GM21825 (cell line): ENCODE measurements around the gene PLCB1.
A peak's percentile ranks its signal among the peaks of the same experiment; 100 is the strongest.
"Not testable (repeated sequence)": the region's sequence is repeated elsewhere in the genome, so short reads cannot be mapped to it uniquely, and the experiment has no call there.

Source experiments
- ATAC-seq: cut with Tn5 transposase; IDR thresholded peaks from one replicate; pipeline ENCODE4 v1.9.1; 2021; ENCODE audit warnings: mild to moderate bottlenecking, moderate library complexity; ENCODE audit not compliant: unreplicated experiment

The PLCB1 gene

DNA sequence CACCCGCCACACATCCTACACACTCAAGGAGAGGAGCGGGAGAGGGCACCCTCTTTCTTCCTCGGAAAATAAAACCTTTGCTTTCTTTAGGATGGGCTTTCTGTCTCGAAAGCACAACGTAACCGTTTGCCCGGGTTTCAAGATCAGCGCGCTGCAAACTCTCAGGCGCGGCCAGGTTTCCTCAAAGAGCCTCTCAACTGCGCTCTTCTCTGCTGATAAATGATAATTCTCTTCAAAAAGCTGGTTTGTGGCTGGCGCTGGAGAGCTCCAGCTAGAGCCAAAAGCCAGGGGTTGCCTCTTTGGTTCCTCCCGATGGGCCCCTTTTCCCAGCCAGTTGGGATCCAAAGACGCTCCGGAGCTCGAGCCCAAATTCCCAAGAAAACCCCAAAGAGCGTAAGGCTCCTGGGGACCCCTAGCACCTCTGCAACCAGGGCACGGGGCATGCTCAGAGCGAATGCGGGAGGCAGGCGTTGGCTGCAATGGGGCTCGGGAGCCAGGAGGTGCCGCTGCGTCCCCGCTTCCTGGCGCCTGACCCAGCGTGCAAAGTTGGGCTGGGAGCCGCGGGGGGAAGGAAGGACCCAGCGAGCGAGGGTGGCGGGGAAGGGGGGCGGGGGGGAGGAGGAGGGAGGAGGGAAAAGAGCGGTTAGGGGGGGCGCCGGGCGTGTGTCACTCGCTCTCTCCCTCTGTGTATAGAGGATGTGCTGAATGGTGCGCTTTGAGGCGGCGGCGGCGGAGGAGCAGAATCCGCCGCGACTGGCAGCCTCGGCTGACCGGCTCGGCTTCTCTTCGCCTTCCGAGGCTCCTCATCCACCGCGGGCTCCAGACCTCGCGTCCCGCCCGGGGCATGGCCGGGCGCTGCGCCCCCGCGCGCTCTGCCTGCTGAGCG lies at the start of gene PLCB1:
PLCB1 (plus strand) TSS at position 669 of the 886 bp plus-strand sequence. CDS start 386 bp downstream, outside the sequence.
- ATAC-seq: peak; percentile 78

DNA sequence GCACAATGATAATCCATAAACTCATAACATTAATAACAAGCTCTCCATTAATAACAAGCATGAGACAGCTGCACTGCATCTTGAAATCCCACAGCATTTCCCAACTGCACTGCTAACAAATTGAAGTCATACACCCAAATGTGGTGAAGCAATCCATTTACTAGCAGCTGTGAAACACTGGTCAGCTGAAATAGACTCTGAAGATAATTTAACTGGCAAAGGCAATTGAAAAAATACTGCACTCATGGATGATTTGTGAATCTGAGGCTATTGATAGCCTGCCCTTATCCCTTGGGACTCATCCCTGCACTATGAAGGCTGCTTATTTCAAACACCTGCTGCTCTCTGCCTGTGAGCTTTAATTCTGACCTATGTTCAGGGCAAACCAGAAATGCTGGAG lies 49.1 kb upstream of the PLCB1 start:
- no peak for ATAC-seq

DNA sequence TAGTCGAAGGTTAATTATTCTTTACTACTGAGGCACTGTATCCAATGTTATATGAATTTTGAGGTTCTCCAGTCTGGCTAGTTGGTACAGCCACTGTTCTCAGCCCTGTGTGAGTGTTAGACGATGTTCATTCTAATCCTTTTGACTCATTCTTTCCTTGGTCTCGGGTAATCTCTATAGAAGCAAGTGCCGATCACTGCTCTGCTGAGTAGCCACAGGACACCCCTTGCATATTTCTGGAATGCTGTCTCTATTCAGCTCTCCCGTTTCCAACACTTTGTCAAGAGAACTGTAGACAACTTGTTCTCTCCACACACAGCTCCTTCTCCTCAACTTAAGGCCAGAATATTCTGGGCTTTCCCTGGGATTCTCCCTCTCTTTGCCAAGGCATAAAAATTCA lies 42.4 kb upstream of the PLCB1 start:
- ATAC-seq: no peak

DNA sequence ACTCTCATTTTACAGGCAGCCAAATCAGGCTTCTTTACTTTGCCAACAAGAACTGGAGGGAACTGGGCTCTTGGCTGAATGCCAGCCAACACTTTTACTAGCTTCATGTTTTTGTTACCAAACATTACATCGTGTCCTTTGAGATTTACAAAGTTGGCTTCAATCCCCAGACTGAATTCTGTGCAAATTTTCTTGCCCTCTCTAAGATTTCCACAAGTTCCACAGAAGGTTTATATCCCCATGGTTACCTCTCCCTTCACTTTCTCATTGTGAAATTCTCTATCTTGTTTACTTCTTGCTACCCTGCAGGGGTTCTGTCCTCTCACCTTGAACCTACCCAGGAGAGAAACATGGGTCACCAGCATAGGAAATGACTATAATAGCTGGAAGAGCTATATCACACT lies 37.6 kb upstream of the PLCB1 start:
- ATAC-seq: no peak

DNA sequence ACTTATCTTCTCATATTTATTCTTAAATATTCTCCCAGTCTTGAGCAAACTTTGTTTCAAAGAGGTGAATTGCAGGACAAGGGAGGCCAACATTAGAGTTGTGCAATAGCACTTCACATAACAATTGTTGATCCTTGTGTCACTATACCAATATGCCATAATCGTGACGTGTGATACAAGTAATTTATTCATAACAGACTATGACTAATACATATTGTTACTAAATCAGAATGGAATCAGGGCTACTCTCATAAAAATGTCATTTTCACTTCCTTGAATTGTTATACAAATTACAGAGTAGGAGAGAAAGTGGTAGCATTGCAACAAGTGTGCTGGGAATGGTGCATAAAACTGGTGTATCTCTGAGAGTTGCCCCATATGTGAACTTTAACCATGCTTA lies 37.2 kb upstream of the PLCB1 start:
- no peak for ATAC-seq

DNA sequence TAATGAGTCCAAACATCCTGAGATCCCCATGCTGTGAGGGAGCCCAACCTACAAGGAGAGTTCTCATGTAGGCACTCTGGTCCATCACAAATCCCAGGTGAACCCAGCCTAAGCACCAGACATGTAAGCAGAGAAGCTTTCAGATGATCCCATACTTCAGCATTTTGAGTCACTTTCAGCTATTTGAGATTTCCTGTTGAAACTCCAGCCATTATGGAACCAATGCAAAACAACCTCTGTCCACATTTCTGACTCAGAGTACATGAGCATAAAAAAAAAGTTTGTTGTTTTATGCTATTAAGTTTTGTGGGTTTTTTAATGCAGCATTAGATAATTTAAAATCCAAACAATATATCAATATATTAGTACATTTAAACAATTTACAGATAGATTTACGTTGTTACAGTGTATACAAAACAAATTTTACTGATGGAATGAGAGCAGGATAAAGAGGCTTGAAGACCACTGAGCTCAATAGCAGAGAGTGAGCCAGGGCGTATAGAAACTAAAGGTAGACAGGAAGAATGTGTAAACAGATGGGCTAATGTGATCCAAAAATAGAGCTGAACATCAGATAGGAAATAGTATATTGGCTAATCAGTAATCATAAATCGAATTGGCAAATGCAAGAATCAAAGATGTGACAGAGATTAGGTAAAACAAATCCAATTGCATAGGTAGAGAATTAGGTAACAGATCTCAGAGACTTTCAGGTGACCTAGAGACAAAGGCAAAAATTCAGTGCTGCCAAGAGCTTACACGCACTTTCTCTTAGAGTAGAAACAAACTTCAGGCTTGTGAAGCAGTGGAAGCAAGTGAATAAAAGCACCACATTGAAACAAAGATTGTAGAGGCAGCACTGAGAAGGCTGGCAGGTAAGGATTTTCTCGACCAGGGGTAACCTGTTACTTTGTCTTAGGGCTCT lies 36.2 kb upstream of the PLCB1 start:
- ATAC-seq: no peak

DNA sequence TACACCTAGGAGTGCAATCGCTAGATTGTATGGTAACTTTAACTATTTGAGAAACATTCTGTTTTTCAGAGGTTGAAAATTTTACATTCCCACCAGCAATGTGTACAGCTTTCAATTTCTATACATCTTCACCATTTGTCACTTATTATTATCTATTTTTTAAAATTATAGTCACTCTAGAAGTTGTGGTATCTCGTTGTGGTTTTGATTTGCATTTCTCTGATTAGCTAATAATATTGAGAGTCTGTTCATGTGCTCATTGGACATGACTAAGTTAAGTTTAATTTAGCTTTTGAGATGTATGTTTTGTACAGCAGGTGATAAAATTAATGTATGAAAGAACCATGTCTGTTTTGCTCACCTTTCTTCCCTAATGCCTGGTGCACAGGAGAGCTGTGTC lies 34.8 kb upstream of the PLCB1 start:
- no peak for ATAC-seq

DNA sequence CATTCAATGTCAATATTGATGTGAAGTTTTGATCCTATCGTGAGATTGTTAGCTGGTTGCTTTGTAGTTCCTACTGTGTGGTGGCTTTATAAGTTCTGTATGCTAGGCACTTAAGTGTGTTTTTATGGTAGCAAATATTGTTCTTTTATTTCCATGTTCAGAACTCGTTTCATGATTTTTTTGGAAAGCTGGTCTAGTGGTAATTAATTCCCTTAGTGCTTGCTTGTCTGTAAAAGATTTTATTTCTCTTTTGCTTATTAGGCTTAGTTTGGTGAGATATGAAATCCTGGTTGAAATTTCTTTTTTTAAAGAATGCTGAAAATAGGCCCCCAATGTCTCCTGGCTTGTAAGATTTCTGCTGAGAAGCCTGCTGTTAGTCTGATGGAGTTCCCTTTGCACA lies 27.8 kb upstream of the PLCB1 start:
- no peak for ATAC-seq

DNA sequence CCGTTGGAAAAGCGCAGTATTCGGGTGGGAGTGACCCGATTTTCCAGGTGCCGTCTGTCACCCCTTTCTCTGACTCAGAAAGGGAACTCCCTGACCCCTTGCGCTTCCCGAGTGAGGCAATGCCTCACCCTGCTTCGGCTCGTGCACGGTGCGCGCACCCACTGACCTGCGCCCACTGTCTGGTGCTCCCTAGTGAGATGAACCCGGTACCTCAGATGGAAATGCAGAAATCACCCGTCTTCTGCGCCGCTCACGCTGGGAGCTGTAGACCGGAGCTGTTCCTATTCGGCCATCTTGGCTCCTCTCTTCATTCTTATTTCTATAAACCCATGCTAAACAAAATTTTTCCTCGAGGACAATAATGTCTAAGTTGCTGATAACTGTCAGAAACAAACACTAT lies 17.5 kb upstream of the PLCB1 start:
- ATAC-seq: not testable (repeated sequence)

DNA sequence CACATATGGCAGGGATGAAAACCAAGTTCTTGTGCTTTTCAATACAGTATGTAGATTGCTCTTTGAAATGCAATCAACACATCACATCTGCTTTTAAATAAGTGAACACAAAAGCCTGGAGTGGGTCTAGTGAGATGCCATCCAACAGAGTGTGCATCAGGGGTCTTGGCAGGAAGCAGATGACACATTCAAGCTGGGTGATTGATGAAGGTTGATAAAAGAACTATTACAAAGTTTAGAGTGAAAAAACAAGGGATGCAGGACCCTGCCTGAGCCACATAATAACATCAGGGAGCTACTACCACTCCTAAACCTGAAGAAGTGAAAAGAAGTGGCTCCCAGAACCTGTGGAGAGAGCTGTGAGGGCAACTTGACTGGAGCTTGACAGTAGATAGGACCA lies 16.6 kb upstream of the PLCB1 start:
- ATAC-seq: no peak

DNA sequence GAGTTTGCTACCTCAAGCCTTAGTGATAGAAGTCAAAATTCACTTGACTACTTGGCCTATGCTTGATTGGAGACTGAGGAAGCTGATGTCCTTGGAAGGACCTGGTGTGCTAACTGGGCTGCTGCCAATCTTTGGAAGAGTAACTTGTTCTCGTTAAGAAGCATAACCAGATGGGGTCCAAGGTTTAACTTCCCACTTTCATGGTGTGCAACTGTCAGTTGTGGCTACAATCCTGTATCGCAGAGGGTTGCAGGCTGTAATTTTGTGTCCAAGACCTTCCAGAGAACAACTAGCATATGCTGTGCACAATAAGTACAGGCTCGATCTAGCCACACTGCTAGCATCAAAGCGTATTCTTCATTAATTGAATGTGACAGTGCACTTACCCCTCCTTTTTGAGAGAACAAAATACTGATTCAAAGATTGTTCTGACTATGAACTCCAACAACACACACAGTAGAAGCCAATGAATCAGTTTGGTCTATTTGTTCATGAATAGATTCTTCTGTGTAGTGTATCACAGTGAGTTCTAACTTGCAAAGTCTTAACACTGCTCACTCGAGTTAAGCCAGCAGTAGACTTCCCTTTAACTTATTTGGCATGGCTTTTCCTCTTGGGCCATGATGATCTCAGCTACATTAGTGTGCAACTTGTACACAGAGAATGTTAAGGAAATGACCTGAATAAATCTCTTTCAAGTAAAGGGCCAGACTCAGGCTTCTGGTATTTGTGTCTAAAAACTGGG lies 15.8 kb upstream of the PLCB1 start:
- ATAC-seq: no peak

DNA sequence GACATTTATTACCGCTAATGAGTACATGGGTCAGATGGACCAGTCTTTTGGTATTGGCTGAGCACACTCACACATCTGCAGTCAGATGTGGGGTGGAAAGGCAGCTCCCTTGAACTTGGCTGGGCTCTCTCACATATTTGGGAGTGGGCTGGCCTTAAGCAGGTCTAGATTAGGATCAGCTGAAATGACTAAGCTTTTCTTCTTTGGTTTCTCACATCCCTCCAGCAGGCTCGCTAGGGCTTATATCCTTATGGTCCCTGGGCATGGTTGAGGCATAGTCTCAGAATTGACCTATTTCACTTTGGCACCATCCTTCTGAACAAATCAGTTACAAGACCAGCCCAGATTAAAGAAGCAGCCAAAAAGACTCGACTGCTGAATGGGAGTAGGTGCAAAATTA lies 14.4 kb upstream of the PLCB1 start:
- no peak for ATAC-seq

DNA sequence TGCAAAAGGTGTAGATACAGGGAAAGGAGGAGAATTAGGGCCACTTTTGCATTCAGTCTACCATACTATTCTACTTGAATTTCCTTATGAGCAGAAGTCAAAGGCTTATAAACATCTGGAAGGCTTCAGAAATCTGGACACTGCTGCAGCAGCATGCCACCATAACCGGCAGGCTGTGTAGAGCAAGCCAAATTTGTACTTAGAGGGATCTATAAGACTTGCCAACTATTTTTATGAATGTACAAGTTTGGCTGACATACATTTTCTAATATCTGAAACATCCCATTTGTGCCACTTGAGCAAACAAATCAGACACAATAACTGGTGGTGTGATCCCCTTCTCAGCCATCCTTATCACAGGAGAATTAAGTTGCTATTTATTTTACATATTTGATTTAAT lies 14.0 kb upstream of the PLCB1 start:
- no peak for ATAC-seq

DNA sequence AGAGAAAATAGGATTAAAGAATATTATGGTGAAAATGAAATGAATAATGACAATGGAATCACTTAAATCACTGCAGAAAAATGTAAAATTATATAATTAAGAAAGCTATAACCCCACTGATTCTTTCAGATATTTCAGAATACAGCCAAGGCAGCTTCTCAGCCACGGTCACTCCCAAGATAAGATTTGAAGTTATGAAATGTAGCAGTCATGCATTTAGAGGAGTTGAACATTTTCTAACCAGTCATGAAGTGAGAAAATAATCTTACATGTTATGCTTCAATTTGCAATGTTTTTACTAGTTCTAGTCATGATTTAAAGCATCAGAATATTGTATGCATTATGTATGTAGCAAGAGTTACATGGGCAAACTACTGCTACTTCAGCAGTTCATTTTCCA lies 13.3 kb upstream of the PLCB1 start:
- no peak for ATAC-seq

DNA sequence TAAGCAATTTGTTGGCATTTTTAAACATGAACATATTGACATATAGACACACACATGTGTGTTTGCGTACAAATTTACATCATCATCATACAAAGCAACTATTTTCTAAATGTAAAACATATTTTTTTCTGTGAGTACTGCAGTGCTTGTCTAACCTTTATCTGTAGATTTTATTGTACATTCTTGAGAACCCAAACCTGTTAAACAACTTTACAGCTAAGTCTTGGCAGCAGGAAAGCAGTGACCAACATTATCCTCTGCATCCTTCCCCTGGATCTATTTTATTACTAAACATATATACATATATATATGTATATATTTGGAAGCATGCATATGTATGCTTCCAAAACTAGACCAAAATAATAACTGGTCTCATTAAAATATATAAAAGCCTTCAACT lies 10.4 kb upstream of the PLCB1 start:
- ATAC-seq: no peak

DNA sequence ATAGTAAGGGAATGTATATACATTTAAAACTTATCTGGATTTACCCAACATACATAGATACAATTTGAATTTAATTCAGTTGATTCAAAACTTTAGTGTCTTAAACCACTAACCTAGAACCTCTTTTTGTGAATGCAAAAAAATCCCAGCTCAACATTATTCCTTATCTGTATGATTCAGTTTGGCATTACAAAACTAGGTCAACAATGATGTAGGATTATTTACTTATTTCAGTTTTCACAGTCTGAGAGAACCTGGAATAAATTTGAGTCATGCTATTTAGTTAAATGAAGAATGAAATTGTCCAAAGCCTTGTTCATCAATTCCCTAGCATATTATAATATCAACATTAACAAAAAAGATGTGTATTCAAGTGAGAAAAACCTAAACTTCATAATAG lies 7.4 kb upstream of the PLCB1 start:
- ATAC-seq: no peak

DNA sequence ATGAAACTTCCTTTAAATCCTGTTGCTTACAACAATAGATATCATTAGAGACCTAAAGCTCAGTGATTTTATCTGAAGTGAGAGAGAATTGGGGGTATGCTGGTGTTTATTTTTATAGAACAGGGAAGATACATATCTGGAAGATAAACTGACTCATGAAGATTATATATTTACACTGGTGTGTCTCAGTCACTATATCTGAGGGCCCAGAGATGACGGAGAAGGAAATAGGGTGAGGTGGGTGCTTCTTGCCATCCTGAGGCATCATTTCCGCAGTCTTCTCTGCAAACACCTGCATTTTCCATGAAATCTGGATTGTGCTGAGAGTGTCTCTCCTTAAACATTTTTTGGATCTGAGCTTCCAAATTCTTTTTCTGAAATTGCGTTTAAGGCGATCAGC lies 5.9 kb upstream of the PLCB1 start:
- ATAC-seq: no peak

DNA sequence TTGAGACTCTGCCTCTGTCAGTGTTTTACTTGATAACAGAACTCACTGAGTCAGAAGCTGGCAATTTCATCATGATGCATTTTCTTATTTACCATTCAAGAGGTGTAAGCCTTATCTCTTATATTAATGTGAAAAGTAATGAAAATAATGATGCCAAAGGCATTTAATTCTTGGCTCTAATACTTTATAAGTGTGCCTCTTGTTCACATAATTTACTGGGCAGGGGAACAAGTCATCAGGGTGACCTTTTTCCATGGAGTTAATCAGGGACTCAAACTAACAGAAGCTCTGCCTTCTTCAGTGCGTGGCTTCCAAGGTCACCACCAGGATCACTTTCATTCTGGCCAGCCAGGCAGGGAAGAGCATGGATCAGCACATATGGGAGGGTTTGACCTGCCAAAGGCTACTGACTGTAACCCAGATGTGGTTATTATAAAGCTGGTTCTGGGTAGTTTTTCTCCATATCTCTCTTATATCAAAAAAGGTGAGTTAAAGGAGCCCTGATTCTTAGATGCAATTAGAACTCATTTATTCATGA lies 5.2 kb upstream of the PLCB1 start:
- no peak for ATAC-seq

DNA sequence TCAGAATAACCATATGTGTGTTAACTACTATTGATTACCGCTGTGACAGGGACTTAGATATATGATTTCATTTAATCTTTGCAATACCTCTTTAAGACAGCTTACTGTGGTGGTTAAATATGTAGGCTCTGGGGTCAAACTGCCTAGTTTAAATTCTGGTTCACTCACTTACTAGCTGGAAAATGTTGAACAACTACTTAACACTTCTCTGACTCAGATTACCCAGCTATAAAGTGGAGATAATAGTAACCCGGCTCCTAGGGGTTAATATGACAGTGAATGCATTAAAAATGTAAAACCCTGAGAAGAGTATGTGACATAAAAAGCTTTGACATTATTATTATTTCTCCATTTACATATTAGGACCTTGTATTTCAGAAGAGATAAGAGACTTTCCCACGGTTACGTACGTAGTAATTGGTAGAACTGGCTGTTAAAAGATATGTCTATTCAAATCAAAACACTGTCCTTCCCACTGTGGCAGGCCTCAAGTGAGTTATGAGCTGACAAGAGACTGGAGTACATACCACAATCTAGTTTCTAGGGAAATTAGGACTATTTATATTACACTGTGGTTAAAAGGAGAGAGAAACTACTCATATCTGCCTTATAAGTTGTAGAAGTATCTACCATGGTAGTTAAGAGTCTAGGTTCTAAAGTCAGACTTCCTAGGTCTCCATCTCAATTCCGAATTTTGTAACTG lies 4.4 kb upstream of the PLCB1 start:
- peak; percentile 57 for ATAC-seq

DNA sequence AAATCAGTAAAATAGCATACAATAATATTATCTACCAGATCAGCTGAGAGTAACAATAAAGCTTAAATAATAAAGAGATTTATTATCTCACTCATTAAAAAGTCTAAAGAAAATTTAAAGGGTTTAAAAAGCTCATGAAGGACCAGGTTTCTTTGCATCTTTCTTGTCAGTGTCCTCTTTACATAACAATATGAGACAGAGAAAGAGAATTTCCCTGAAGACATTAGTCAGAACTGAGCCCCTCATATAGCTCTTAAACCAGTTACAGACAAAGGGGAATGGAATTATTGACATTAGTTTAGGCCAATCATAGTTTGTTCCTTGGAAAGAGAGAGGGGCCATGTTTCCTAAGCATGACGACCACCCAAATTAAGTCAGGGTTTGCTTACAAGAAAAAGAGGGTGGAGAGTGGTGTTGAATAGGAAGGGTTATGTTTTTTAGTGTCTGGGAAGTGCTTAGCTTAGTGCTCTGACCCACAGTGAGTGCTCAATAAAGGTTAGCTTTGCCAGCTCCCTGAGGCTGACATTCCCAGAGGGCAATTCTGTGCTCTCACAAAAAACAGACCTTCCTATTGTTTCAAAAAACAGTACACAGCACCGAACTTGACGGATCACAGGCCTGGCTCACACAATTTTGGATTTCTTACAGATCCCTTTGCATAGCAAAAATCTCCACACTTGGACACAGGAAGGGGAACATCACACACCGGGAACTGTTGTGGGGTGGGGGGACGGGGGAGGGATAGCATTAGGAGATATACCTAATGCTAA lies 3.6 kb upstream of the PLCB1 start:
- no peak for ATAC-seq
